Skeletal muscle satellite cell (primary cell): ENCODE measurements around the gene GLI1. TPM values are rescaled to one million over a fixed set of nuclear protein-coding genes. Genes with fewer than 3 reads are reported as not detected.
A peak's percentile ranks its signal among the peaks of the same experiment; 100 is the strongest.
"Not testable (repeated sequence)": the region's sequence is repeated elsewhere in the genome, so short reads cannot be mapped to it uniquely, and the experiment has no call there.

Source experiments
- H3K27me3 ChIP-seq: 2 replicates; pipeline ENCODE4 v1.7.0; 2013; ENCODE audit warnings: low read length; ENCODE audit not compliant: control insufficient read depth, insufficient read depth
- H3K36me3 ChIP-seq: 2 replicates; pipeline ENCODE4 v1.7.0; 2013; ENCODE audit warnings: mild to moderate bottlenecking, control low read depth, low read length; ENCODE audit not compliant: insufficient read depth
- H3K4me1 ChIP-seq: 2 replicates; pipeline ENCODE4 v1.7.0; 2013; ENCODE audit warnings: low read length; ENCODE audit not compliant: control insufficient read depth, insufficient read depth
- H3K4me2 ChIP-seq: 2 replicates; pipeline ENCODE4 v1.7.0; 2013; ENCODE audit warnings: mild to moderate bottlenecking, low read length
- H3K4me3 ChIP-seq: 2 replicates; pipeline ENCODE4 v1.7.0; 2013; ENCODE audit warnings: low read length
- H3K9ac ChIP-seq: 2 replicates; pipeline ENCODE4 v1.7.0; 2013; ENCODE audit warnings: mild to moderate bottlenecking, low read depth, low read length, moderate library complexity
- H3K9me3 ChIP-seq: replicated peaks from 2 replicates; pipeline ENCODE4 v1.7.0; 2013; ENCODE audit warnings: mild to moderate bottlenecking, control low read depth, low read length
- total RNA-seq: library from RNA; depleted of rRNA; stranded (reverse); fragments of >200 nt; gene quantifications from 2 replicates; pipeline ENCODE4 v1.2.3, GENCODE V29; 2012; rRNA removed

GLI1 gene
- 0.44 and 0.76 TPM in 2 replicates for total RNA-seq

GRCh38 chr12:57459750-57460467 lies at the start of gene GLI1:
GLI1 (plus strand) TSS chr12:57459785; CDS start chr12:57463692, 3,907 bp downstream.
- Histone ChIP-seq H3K27me3 (peaks cover 2% of the 10 kb centered on the region), H3K4me3 (peak within 1 kb of the TSS; percentile 87), H3K9ac (peak within 1 kb of the TSS; percentile 77), H3K4me2 (peak within 1 kb of the TSS; percentile 99), H3K36me3 (no peaks in the 10 kb centered on the region), H3K4me1 (peaks cover 32% of the 10 kb centered on the region), H3K9me3 (no peaks in the 10 kb centered on the region)

GRCh38 chr12:57410534-57410933 lies 49.1 kb upstream of the GLI1 start:
- Histone ChIP-seq H3K4me3 (no peak overlapping the region), H3K4me1 (no peaks in the 10 kb centered on the region), H3K4me2 (no peak overlapping the region), H3K9ac (no peak overlapping the region), H3K27me3 (no peaks in the 10 kb centered on the region), H3K9me3 (no peaks in the 10 kb centered on the region), H3K36me3 (no peaks in the 10 kb centered on the region)

- not testable (repeated sequence) for H3K27me3 ChIP-seq, H3K9me3 ChIP-seq, H3K4me1 ChIP-seq, H3K4me2 ChIP-seq, H3K9ac ChIP-seq, H3K36me3 ChIP-seq, H3K4me3 ChIP-seq
Measured at GRCh38 chr12:57414160-57414559, 45.4 kb upstream of the GLI1 start.

GRCh38 chr12:57415088-57415487 lies 44.5 kb upstream of the GLI1 start:
- no peak overlapping the region for H3K9ac ChIP-seq
- no peaks in the 10 kb centered on the region for H3K27me3 ChIP-seq

GRCh38 chr12:57416039-57416996 lies 43.3 kb upstream of the GLI1 start:
- Histone ChIP-seq H3K9me3 (no peaks in the 10 kb centered on the region), H3K4me3 (no peak overlapping the region), H3K4me1 (peaks cover 8% of the 10 kb centered on the region), H3K36me3 (no peaks in the 10 kb centered on the region), H3K27me3 (no peaks in the 10 kb centered on the region), H3K4me2 (no peak overlapping the region), H3K9ac (no peak overlapping the region)

More at GRCh38 chr12:57415088-57415487, 44.5 kb upstream of the GLI1 start:
- Histone ChIP-seq H3K4me2 (no peak overlapping the region), H3K9me3 (no peaks in the 10 kb centered on the region), H3K4me1 (peaks cover 8% of the 10 kb centered on the region), H3K4me3 (no peak overlapping the region), H3K36me3 (no peaks in the 10 kb centered on the region)

- Histone ChIP-seq H3K4me1 (peaks cover 8% of the 10 kb centered on the region), H3K4me3 (no peak overlapping the region), H3K27me3 (no peaks in the 10 kb centered on the region), H3K9me3 (no peaks in the 10 kb centered on the region), H3K9ac (no peak overlapping the region), H3K4me2 (no peak overlapping the region), H3K36me3 (peaks cover 4% of the 10 kb centered on the region)
Measured at GRCh38 chr12:57418255-57418654, 41.3 kb upstream of the GLI1 start.

GRCh38 chr12:57419495-57419894 lies 40.1 kb upstream of the GLI1 start:
- Histone ChIP-seq H3K36me3 (peaks cover 4% of the 10 kb centered on the region), H3K4me2 (no peak overlapping the region), H3K9me3 (no peaks in the 10 kb centered on the region), H3K4me3 (no peak overlapping the region), H3K9ac (no peak overlapping the region), H3K4me1 (peaks cover 8% of the 10 kb centered on the region), H3K27me3 (no peaks in the 10 kb centered on the region)

GRCh38 chr12:57420482-57420881 lies 39.1 kb upstream of the GLI1 start:
- Histone ChIP-seq H3K9me3 (no peaks in the 10 kb centered on the region), H3K4me3 (no peak overlapping the region), H3K9ac (no peak overlapping the region), H3K4me2 (no peak overlapping the region), H3K4me1 (peaks cover 8% of the 10 kb centered on the region), H3K27me3 (no peaks in the 10 kb centered on the region), H3K36me3 (peaks cover 4% of the 10 kb centered on the region)

- H3K27me3 ChIP-seq = not testable (repeated sequence)
- H3K4me1 ChIP-seq = peaks cover 11% of the 10 kb centered on the region
Measured at GRCh38 chr12:57426948-57427347, 32.6 kb upstream of the GLI1 start.

GRCh38 chr12:57428965-57429364 lies 30.6 kb upstream of the GLI1 start:
- Histone ChIP-seq H3K4me1 (peaks cover 11% of the 10 kb centered on the region), H3K4me2 (peak overlapping the region; percentile 78), H3K4me3 (no peak overlapping the region), H3K36me3 (no peaks in the 10 kb centered on the region), H3K9me3 (no peaks in the 10 kb centered on the region), H3K9ac (peak overlapping the region; percentile 92), H3K27me3 (no peaks in the 10 kb centered on the region)

More at GRCh38 chr12:57426948-57427347, 32.6 kb upstream of the GLI1 start:
- H3K9ac ChIP-seq, H3K9me3 ChIP-seq, H3K4me3 ChIP-seq, H3K4me2 ChIP-seq, H3K36me3 ChIP-seq: not testable (repeated sequence)

GRCh38 chr12:57429473-57430111 lies 30.0 kb upstream of the GLI1 start:
- H3K4me3 ChIP-seq = peak overlapping the region; percentile 68
- H3K36me3 ChIP-seq = no peaks in the 10 kb centered on the region
- no peaks in the 10 kb centered on the region for H3K27me3 ChIP-seq
- peak overlapping the region; percentile 78 for H3K4me2 ChIP-seq
- peaks cover 11% of the 10 kb centered on the region for H3K4me1 ChIP-seq
- H3K9ac ChIP-seq = peak overlapping the region; percentile 92
- H3K9me3 ChIP-seq = no peaks in the 10 kb centered on the region
